ENCODE measurements around the gene RBMS1.
"Not testable (repeated sequence)": the region's sequence is repeated elsewhere in the genome, so short reads cannot be mapped to it uniquely, and the experiment has no call there.

- not testable (repeated sequence) for TF ChIP-seq CTCF, POLR2A (IDR thresholded peaks at IDR 0.05)
These were observed 44.8 kb downstream of the RBMS1 start for GRCh38 chr2:160448821-160449220.

All from vagina (tissue), 2 donors.